ENCODE results near the gene BPIFB4.

DNA sequence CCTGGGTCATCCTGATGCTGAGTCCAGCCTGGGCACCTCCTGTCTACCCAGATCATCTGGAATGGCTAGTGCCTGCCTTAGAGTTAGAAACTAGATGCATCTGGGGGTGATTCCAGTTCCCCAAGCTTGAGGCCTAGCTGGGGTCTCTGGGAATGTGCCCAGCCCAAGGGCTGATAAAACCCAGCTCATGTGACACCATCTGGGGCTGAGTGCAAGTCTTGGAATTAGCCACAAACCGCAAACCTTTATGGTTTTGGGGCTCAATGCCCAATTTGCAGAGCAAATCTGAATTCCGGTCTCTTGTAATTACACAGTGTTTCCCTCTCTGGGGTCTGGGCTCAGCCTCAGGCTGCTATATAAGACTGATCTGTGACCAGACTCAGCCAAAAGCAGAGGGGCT lies at the start of gene BPIFB4:
- TF ChIP-seq, protein P1, sequence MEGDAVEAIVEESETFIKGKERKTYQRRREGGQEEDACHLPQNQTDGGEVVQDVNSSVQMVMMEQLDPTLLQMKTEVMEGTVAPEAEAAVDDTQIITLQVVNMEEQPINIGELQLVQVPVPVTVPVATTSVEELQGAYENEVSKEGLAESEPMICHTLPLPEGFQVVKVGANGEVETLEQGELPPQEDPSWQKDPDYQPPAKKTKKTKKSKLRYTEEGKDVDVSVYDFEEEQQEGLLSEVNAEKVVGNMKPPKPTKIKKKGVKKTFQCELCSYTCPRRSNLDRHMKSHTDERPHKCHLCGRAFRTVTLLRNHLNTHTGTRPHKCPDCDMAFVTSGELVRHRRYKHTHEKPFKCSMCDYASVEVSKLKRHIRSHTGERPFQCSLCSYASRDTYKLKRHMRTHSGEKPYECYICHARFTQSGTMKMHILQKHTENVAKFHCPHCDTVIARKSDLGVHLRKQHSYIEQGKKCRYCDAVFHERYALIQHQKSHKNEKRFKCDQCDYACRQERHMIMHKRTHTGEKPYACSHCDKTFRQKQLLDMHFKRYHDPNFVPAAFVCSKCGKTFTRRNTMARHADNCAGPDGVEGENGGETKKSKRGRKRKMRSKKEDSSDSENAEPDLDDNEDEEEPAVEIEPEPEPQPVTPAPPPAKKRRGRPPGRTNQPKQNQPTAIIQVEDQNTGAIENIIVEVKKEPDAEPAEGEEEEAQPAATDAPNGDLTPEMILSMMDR (conservative IDR thresholded peaks at IDR 0.05; ENCODE audit: low read depth, low read length) = no peak
- no peak for TF ChIP-seq EZH2 (IDR thresholded peaks at IDR 0.05; ENCODE audit: borderline replicate concordance, low read depth, low read length, poor library complexity, severe bottlenecking)
